Right lobe of liver (tissue), 4 donors: ENCODE data around the gene CADPS.

Experiments
- CTCF ChIP-seq, 4 donors: fragments of 200-600 bp in 3 of 4; fragments of 450-650 bp in 1 of 4; IDR thresholded peaks; one replicate each; pipeline versions ENCODE4 v1.5.1 to v1.8.0; 2016 to 2022; ENCODE audit warnings: antibody characterized with exemption in 4 of 4, mild to moderate bottlenecking in 2 of 4
- POLR2A ChIP-seq: fragments of 450-650 bp; IDR thresholded peaks from one replicate; pipeline ENCODE4 v1.6.1; 2017; ENCODE audit warnings: antibody characterized with exemption, mild to moderate bottlenecking
- donor health status: DM: no; HTN: no; CAD: no.
- donor health status: DM: no; HTN: no; CAD: no.
- donor health status: DM: no; HTN: yes; CAD: no.

GRCh38 chr3:62882676-62883200 is 7.5 kb upstream of the CADPS start:
- no peak for TF ChIP-seq CTCF (IDR thresholded peaks at IDR 0.05)
- TF ChIP-seq POLR2A: no peak
